ENCODE data around the gene MINAR1. TPM values are rescaled to one million over a fixed set of nuclear protein-coding genes. Genes with fewer than 3 reads are reported as not detected.

The MINAR1 gene
- polyA plus RNA-seq, 1 donor (not counting 4 experiments of a cell fraction or from before 2014, with no cell fraction given): 0.13 TPM

GRCh38 chr15:79410237-79410636 is 21.9 kb upstream of the MINAR1 start:
- no peak for FAIRE-seq
- TF ChIP-seq CTCF (optimal IDR thresholded peaks at IDR 0.05 in 1 of 3, IDR thresholded peaks at IDR 0.05 in 1 of 3, conservative IDR thresholded peaks at IDR 0.05 in 1 of 3; ENCODE audit: extremely low read depth in 1 of 3, insufficient read depth in 2 of 3, low read length in 3 of 3) (no peak), EZH2 (IDR thresholded peaks at IDR 0.05; ENCODE audit: low read length) (no peak)

GRCh38 chr15:79412010-79412409 is 20.1 kb upstream of the MINAR1 start:
- H3K79me2 ChIP-seq (ENCODE audit: control insufficient read depth, insufficient read depth, low read length): no peaks in the 10 kb centered on the region

More at GRCh38 chr15:79410237-79410636, 21.9 kb upstream of the MINAR1 start:
- Histone ChIP-seq H2AFZ (ENCODE audit: control insufficient read depth, low read length) (no peak overlapping the region), H3K9me1 (ENCODE audit: control insufficient read depth, extremely low read depth, insufficient read depth, low read length) (no peaks in the 10 kb centered on the region), H3K27me3 (ENCODE audit: control insufficient read depth, extremely low read depth, insufficient read depth, low read length) (no peaks in the 10 kb centered on the region), H4K20me1 (ENCODE audit: control insufficient read depth, extremely low read depth, insufficient read depth, low read length) (no peaks in the 10 kb centered on the region), H3K36me3 (ENCODE audit: control insufficient read depth in 2 of 2, extremely low read depth in 1 of 2, insufficient read depth in 2 of 2, low read length in 2 of 2) (no peaks in the 10 kb centered on the region), H3K4me3 (ENCODE audit: control insufficient read depth in 2 of 3, extremely low read depth in 1 of 3, insufficient read depth in 2 of 3, low read depth in 1 of 3, low read length in 3 of 3) (no peak overlapping the region), H3K79me2 (ENCODE audit: control insufficient read depth, insufficient read depth, low read length) (no peaks in the 10 kb centered on the region), H3K4me2 (ENCODE audit: control insufficient read depth, extremely low read depth, insufficient read depth, low read depth, low read length) (no peak overlapping the region), H3K27ac (ENCODE audit: control insufficient read depth, insufficient read depth, low read length) (no peak overlapping the region), H3K9me3 (ENCODE audit: control insufficient read depth, low read depth, low read length) (no peaks in the 10 kb centered on the region), H3K4me1 (ENCODE audit: control insufficient read depth, extremely low read depth, insufficient read depth, low read length) (no peaks in the 10 kb centered on the region), H3K9ac (ENCODE audit: control insufficient read depth, extremely low read depth, insufficient read depth, low read length) (no peak overlapping the region)
- no peak for DNase-seq (ENCODE audit: low read depth, low spot score)
- dilution Hi-C loops (cut with MboI; ENCODE audit: extremely low pct_ligation_motif_present, low sequenced_read_pairs): no loop called here

More at GRCh38 chr15:79412010-79412409, 20.1 kb upstream of the MINAR1 start:
- no peak overlapping the region for H3K4me3 ChIP-seq (ENCODE audit: control insufficient read depth in 2 of 3, extremely low read depth in 1 of 3, insufficient read depth in 2 of 3, low read depth in 1 of 3, low read length in 3 of 3)
- TF ChIP-seq EZH2 (IDR thresholded peaks at IDR 0.05; ENCODE audit: low read length) (no peak), CTCF (optimal IDR thresholded peaks at IDR 0.05 in 1 of 3, IDR thresholded peaks at IDR 0.05 in 1 of 3, conservative IDR thresholded peaks at IDR 0.05 in 1 of 3; ENCODE audit: extremely low read depth in 1 of 3, insufficient read depth in 2 of 3, low read length in 3 of 3) (no peak)
- no peak for DNase-seq (ENCODE audit: low read depth, low spot score)
- H2AFZ ChIP-seq (ENCODE audit: control insufficient read depth, low read length): no peak overlapping the region
- no peaks in the 10 kb centered on the region for H3K9me1 ChIP-seq (ENCODE audit: control insufficient read depth, extremely low read depth, insufficient read depth, low read length)
- H3K27me3 ChIP-seq (ENCODE audit: control insufficient read depth, extremely low read depth, insufficient read depth, low read length): no peaks in the 10 kb centered on the region
- no peaks in the 10 kb centered on the region for H4K20me1 ChIP-seq (ENCODE audit: control insufficient read depth, extremely low read depth, insufficient read depth, low read length)
- H3K4me1 ChIP-seq (ENCODE audit: control insufficient read depth, extremely low read depth, insufficient read depth, low read length): no peaks in the 10 kb centered on the region
- no peaks in the 10 kb centered on the region for H3K36me3 ChIP-seq (ENCODE audit: control insufficient read depth in 2 of 2, extremely low read depth in 1 of 2, insufficient read depth in 2 of 2, low read length in 2 of 2)
- dilution Hi-C loops (cut with MboI; ENCODE audit: extremely low pct_ligation_motif_present, low sequenced_read_pairs): no loop called here
- no peaks in the 10 kb centered on the region for H3K9me3 ChIP-seq (ENCODE audit: control insufficient read depth, low read depth, low read length)
- no peak for FAIRE-seq
- no peak overlapping the region for H3K4me2 ChIP-seq (ENCODE audit: control insufficient read depth, extremely low read depth, insufficient read depth, low read depth, low read length)
- H3K9ac ChIP-seq (ENCODE audit: control insufficient read depth, extremely low read depth, insufficient read depth, low read length): no peak overlapping the region
- H3K27ac ChIP-seq (ENCODE audit: control insufficient read depth, insufficient read depth, low read length): no peak overlapping the region
